Natural killer cell treated with Interleukin-12 subunit alpha and Interleukin-12 subunit beta and Interleukin-15 and Interleukin-18, amount 100 ng/mL, for 72 hours (primary cell): Measurements from ENCODE around the gene AAMP. TPM values are rescaled to one million over a fixed set of nuclear protein-coding genes. Genes with fewer than 3 reads are reported as not detected.
"Not testable (repeated sequence)": the region's sequence is repeated elsewhere in the genome, so short reads cannot be mapped to it uniquely, and the experiment has no call there.

Experiments
- ATAC-seq, 2 donors: fragments of 150-1000 bp; cut with Tn5 transposase in 1 of 2; sonication (Bioruptor Pico), chemical (Tn5 transposase) in 1 of 2; 2 replicates each; pipeline ENCODE4 v1.10.0; 2021
- DNase-seq: peaks from one replicate; pipeline ENCODE4 v3.0.0; 2022; ENCODE audit warnings: low spot score
- H3K27ac Mint-ChIP-seq, 2 donors: 1 replicate in 1 of 2; 2 replicates in 1 of 2; pipeline ENCODE4 v1.8.0; 2022; ENCODE audit warnings: mixed read lengths in 2 of 2, mild to moderate bottlenecking in 1 of 2, moderate library complexity in 1 of 2
- H3K27me3 Mint-ChIP-seq, 2 donors: 1 replicate in 1 of 2; 2 replicates in 1 of 2; pipeline ENCODE4 v1.8.0; 2022; ENCODE audit warnings: mixed read lengths in 2 of 2
- H3K36me3 Mint-ChIP-seq: one replicate; pipeline ENCODE4 v1.8.0; 2022; ENCODE audit warnings: mixed read lengths
- H3K4me1 Mint-ChIP-seq, 2 donors: 1 replicate in 1 of 2; 2 replicates in 1 of 2; pipeline ENCODE4 v1.8.0; 2022; ENCODE audit warnings: low read depth in 2 of 2, mixed read lengths in 2 of 2, mild to moderate bottlenecking in 1 of 2
- H3K4me3 Mint-ChIP-seq: one replicate; pipeline ENCODE4 v1.8.0; 2022; ENCODE audit warnings: mixed read lengths
- H3K9me3 Mint-ChIP-seq: 2 replicates; pipeline ENCODE4 v1.8.0; 2022; ENCODE audit warnings: mixed read lengths
- total RNA-seq, 2 donors: library from RNA; stranded (reverse); gene quantifications; one replicate each; pipeline ENCODE4 v1.2.3, GENCODE V29; 2022

AAMP gene
- total RNA-seq, 2 donors from 2014 or later: 75.6 to 104 TPM

GRCh38 chr2:218274586-218274985 is 4.6 kb upstream of the AAMP start:
- no peak overlapping the region for H3K4me3 Mint-ChIP-seq
- DNase-seq (no peak), ATAC-seq (no peak)
- no peaks in the 10 kb centered on the region for H3K9me3 Mint-ChIP-seq
- peaks cover 25 to 26% of the 10 kb centered on the region in 2 donors for H3K4me1 Mint-ChIP-seq
- peak overlapping the region; percentile 41 to 51 for H3K27ac Mint-ChIP-seq
- H3K36me3 Mint-ChIP-seq: peaks cover 9% of the 10 kb centered on the region
- no peaks in the 10 kb centered on the region for H3K27me3 Mint-ChIP-seq

- Mint-ChIP-seq H3K4me3 (no peak overlapping the region), H3K27ac (peak overlapping the region; percentile 41 to 51), H3K36me3 (peaks cover 9% of the 10 kb centered on the region), H3K27me3 (no peaks in the 10 kb centered on the region), H3K4me1 (peaks cover 31% of the 10 kb centered on the region in 2 donors), H3K9me3 (no peaks in the 10 kb centered on the region)
- ATAC-seq (no peak), DNase-seq (no peak)
Measured at GRCh38 chr2:218273908-218274249, 3.9 kb upstream of the AAMP start.

GRCh38 chr2:218273214-218273907 is 3.4 kb upstream of the AAMP start:
- H3K9me3 Mint-ChIP-seq, ATAC-seq, DNase-seq, H3K4me3 Mint-ChIP-seq, H3K36me3 Mint-ChIP-seq, H3K27me3 Mint-ChIP-seq: not testable (repeated sequence)
- H3K4me1 Mint-ChIP-seq: peaks cover 31% of the 10 kb centered on the region in 2 donors
- H3K27ac Mint-ChIP-seq: peak overlapping the region; percentile 41 to 51

GRCh38 chr2:218272531-218273212 is 2.7 kb upstream of the AAMP start:
- H3K4me3 Mint-ChIP-seq: no peak overlapping the region
- H3K27ac Mint-ChIP-seq: peak overlapping the region in 1 of 2 donors; percentile 87
- no peaks in the 10 kb centered on the region for H3K27me3 Mint-ChIP-seq
- no peak for ATAC-seq
- peak; percentile 83 for DNase-seq
- H3K9me3 Mint-ChIP-seq: no peaks in the 10 kb centered on the region
- peaks cover 31% of the 10 kb centered on the region in 2 donors for H3K4me1 Mint-ChIP-seq
- H3K36me3 Mint-ChIP-seq: peaks cover 9% of the 10 kb centered on the region

GRCh38 chr2:218271865-218272530 is 2.1 kb upstream of the AAMP start:
- Mint-ChIP-seq H3K4me3 (peak overlapping the region; percentile 90), H3K27me3 (no peaks in the 10 kb centered on the region), H3K4me1 (peaks cover 31 to 38% of the 10 kb centered on the region in 2 donors), H3K36me3 (peaks cover 3% of the 10 kb centered on the region), H3K27ac (peak overlapping the region; percentile 87), H3K9me3 (no peaks in the 10 kb centered on the region)
- DNase-seq (no peak), ATAC-seq (no peak)

- DNase-seq (no peak), ATAC-seq (no peak)
- Mint-ChIP-seq H3K27me3 (no peaks in the 10 kb centered on the region), H3K4me1 (peaks cover 31 to 38% of the 10 kb centered on the region in 2 donors), H3K27ac (peak overlapping the region; percentile 87), H3K4me3 (peak overlapping the region; percentile 90), H3K9me3 (no peaks in the 10 kb centered on the region), H3K36me3 (no peaks in the 10 kb centered on the region)
Measured at GRCh38 chr2:218271487-218271797, 1.5 kb upstream of the AAMP start.

GRCh38 chr2:218270721-218271486 is 967 bp upstream of the AAMP start:
- Mint-ChIP-seq H3K36me3 (no peaks in the 10 kb centered on the region), H3K27me3 (no peaks in the 10 kb centered on the region), H3K4me1 (peaks cover 31 to 40% of the 10 kb centered on the region in 2 donors), H3K9me3 (no peaks in the 10 kb centered on the region), H3K4me3 (peak overlapping the region; percentile 90), H3K27ac (peak overlapping the region; percentile 87)
- no peak for DNase-seq
- ATAC-seq: no peak

- ATAC-seq (no peak), DNase-seq (no peak)
- H3K27me3 Mint-ChIP-seq: no peaks in the 10 kb centered on the region
- H3K27ac Mint-ChIP-seq: peak overlapping the region in 1 of 2 donors; percentile 38
- no peaks in the 10 kb centered on the region for H3K36me3 Mint-ChIP-seq
- H3K4me1 Mint-ChIP-seq: peaks cover 37 to 40% of the 10 kb centered on the region in 2 donors
- H3K9me3 Mint-ChIP-seq: no peaks in the 10 kb centered on the region
- peak overlapping the region; percentile 51 for H3K4me3 Mint-ChIP-seq
Measured at GRCh38 chr2:218267259-218267658, 2.7 kb downstream of the AAMP start.

GRCh38 chr2:218266316-218266979 is 3.5 kb downstream of the AAMP start:
- H3K9me3 Mint-ChIP-seq: no peaks in the 10 kb centered on the region
- H3K27ac Mint-ChIP-seq: peak overlapping the region in 1 of 2 donors; percentile 69
- no peaks in the 10 kb centered on the region for H3K27me3 Mint-ChIP-seq
- no peak overlapping the region for H3K4me3 Mint-ChIP-seq
- no peak for ATAC-seq
- no peaks in the 10 kb centered on the region for H3K36me3 Mint-ChIP-seq
- H3K4me1 Mint-ChIP-seq: peaks cover 29 to 32% of the 10 kb centered on the region in 2 donors
- DNase-seq: no peak

- no peaks in the 10 kb centered on the region for H3K9me3 Mint-ChIP-seq
- no peaks in the 10 kb centered on the region for H3K36me3 Mint-ChIP-seq
- H3K4me3 Mint-ChIP-seq: no peak overlapping the region
- ATAC-seq (no peak), DNase-seq (no peak)
- H3K27ac Mint-ChIP-seq: peak overlapping the region in 1 of 2 donors; percentile 69
- H3K4me1 Mint-ChIP-seq: peaks cover 24 to 25% of the 10 kb centered on the region in 2 donors
- H3K27me3 Mint-ChIP-seq: no peaks in the 10 kb centered on the region
Measured at GRCh38 chr2:218265626-218266025, 4.3 kb downstream of the AAMP start.

- ATAC-seq: no peak
- no peak for DNase-seq
- H3K36me3 Mint-ChIP-seq: no peaks in the 10 kb centered on the region
- no peaks in the 10 kb centered on the region for H3K27me3 Mint-ChIP-seq
- H3K4me1 Mint-ChIP-seq: peaks cover 17 to 25% of the 10 kb centered on the region in 2 donors
- peak overlapping the region in 1 of 2 donors; percentile 69 for H3K27ac Mint-ChIP-seq
- H3K4me3 Mint-ChIP-seq: no peak overlapping the region
- no peaks in the 10 kb centered on the region for H3K9me3 Mint-ChIP-seq
Measured at GRCh38 chr2:218264773-218265561, 5.0 kb downstream of the AAMP start.

GRCh38 chr2:218263817-218264641 is 5.9 kb downstream of the AAMP start:
- DNase-seq (no peak), ATAC-seq (peak; percentile 62 to 75)
- peak overlapping the region in 1 of 2 donors; percentile 69 for H3K27ac Mint-ChIP-seq
- H3K9me3 Mint-ChIP-seq: no peaks in the 10 kb centered on the region
- H3K36me3 Mint-ChIP-seq: no peaks in the 10 kb centered on the region
- peaks cover 15 to 28% of the 10 kb centered on the region in 2 donors for H3K4me1 Mint-ChIP-seq
- no peaks in the 10 kb centered on the region for H3K27me3 Mint-ChIP-seq
- H3K4me3 Mint-ChIP-seq: no peak overlapping the region
